NOMO-1 treated with DMSO at 0.1 percent for 48 hours (cell line): ENCODE results near the gene ROR1.

ENCODE experiments used
- DNase-seq: peaks from one replicate; lab custom pipeline; 2025; ENCODE audit not compliant: unreplicated experiment; lab: John Stamatoyannopoulos, UW

ROR1 gene

DNA sequence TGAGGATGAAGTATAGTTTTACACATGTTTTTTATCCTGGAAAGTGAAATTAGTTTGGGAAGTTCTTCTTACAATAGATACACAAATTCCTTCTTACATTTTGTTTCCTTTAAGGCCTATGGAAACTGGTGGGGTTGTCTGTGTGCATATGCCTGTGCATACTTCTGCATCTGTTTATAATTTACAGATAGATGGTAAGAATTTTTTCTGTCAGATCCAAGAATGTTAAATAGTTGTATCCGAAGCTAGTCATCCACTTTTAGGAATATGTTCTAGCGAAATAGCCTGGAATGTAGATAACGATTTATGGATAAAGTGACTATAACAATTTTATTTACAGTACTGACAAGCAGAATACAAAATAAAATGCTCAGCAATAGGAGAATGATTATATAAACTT is 194.1 kb downstream of the ROR1 start:
- DNase-seq, result no peak

DNA sequence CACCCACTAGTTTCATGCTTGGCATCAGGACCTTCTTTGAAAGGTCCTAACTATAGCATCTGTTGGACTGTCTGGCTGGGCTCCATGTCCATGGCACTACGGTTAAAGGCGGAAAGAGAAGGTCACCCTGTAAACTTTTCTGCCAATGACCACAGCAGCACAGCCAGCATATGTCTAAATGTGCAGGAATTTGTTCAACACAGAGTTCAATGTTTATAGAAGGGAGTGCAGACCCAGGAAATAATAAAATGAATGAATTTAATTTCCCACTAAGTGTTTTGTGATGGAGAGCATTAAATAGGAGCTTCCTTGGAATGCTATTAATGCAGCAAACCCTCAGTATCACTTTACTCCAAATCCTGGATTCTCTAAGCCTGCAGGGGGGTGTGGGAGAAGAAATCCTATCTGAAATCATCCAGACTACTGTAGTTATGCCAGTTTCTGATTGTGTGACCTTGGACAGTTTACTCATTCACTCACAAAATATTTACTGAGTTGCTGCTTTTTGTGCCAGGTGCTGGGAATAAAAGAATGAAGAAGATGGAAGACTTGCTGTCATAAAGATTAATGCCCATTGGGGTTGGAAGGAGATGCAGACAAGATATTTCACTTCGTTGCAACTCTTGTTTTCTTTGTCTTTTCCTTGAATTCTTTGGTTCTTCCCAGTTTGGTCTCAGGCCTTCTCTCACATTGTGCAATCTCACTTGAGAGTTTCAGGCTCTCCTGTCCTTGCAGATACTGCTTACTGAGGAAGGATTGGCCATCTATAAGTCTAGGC is 195.0 kb downstream of the ROR1 start:
- DNase-seq, result no peak

DNA sequence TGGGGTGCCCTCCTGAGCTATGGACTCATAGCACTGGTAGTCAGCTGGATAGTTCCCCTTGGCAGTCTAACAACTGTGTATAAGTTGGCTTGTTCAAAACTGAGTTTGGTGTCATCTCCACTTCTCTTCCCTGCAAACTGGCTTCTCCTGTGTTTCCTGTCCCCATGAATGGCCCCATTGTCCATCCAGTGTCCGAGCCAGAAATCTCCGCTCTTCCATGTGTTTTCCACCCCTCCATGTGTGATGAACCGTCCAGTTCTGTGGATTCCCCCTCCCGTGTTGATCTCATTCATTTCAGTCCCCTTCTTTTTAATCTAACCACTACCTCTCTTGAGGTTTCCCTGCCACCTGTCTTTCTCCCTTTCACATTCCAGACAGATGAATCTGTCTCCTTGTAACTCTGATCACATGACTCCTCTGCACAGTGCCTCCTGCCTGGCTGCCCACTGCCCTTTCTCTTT is 195.7 kb downstream of the ROR1 start:
- no peak for DNase-seq

DNA sequence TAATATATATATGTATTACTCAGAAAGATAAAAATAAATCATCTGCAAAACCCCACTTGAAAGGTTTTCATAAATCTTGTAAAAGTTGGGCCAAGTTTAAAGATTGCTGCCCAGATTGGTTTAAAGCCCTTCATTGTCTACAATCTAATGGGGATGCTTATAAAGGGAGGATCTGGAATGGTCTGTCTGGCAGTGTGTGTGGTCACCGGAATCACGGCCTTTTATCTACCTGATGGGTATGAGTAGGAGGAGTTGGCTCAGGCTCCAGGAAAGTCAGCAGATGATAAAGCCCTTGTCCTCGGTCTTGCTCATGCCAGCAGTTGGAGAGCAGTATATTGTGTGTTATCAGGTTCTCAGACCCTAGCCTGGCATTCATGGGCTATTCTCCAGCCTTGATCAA is 197.7 kb downstream of the ROR1 start:
- no peak for DNase-seq

DNA sequence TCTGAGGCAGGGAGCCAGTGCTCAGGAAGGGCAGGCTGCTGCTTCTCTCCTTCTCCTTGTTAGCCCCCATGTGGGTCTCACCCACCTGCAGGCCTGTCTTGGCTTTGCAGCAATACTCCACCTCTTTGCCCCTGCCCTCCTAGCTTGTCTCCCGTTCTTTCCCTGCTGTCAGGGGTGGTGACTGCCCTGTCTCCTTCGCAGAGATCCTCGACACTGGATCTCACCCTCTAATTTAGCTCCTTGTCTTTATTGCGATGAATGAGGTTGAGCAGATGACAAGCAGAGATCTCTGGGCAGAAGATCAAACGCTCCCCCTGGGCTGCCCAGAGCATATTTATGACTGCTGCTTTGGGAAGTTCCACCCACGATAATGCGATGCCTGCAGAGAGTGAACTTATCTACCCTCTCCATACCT is 199.2 kb downstream of the ROR1 start:
- DNase-seq, result no peak

DNA sequence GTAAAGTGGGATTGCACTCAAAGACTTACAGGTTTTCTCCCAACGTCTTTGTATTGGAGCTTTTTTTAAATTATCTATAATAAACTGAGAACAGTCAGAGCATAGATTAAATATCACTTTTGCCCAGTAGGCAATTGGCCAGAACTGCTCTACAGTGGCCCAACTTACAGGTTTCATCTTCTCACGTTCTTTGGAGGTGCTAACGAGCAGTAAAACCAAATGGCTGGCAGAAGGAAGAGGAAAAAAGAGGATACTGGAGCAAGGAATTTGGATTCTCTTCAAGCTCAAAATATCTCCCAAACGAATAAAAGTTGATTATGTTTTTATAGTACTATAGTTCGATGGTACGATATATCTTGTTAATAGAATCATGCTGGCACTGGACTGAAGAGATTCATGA is 201.1 kb downstream of the ROR1 start:
- DNase-seq, result no peak

DNA sequence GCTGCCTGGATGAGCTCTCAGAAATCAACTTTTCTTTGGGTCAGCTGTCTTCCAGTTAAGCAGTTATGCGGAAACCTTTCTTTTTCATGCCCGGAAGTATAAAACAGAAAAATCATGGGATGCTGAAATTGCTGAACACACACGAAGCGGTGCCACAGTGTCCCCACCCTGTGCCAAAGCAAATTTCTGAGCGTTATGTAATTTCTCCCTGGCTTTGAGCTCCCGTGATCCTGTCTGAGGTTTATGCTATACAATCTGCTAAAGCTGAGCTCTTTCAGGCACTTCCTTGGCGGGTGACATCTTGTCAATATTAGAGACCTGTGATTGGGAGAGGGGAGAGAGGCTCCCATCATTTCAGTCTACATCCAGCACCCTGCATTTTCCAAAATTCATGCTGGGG is 201.7 kb downstream of the ROR1 start:
- no peak for DNase-seq

DNA sequence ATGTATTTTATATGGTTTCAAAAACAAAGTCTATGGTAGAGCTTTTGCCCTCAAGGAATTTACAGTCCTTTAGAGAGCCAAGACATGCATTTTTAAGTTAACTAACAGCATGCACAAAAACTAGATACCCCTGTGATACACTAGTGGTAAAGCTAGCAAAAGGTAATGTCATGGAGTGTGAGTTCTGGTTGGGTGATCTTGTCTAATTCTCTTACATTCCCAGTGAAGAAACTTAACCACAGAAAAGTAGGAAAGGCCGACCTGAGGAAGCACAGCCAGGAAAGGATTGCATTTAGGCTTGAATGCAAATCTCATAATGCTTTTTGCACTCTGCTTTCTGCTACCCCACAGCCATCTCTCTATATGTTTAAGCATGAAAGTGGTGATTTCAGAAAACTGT is 202.2 kb downstream of the ROR1 start:
- no peak for DNase-seq

DNA sequence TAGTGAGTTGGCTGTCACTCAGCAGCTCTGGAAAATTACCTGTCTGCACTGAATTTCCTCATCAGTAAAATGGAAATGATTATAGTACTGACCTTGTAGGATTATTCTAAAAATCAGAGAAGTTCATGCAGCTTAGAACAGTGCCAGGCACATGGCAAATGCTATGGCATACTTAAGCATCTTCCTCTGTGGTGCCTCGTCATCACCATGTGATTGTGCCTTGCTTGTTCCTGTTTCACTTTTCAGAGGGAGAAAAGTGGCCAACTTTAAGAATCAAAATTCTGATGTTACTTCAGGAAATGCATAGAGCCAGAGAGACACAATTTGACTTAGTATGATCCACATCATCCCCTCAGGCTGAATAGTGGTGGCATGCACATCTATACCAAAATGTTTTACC is 203.6 kb downstream of the ROR1 start:
- DNase-seq, result no peak

DNA sequence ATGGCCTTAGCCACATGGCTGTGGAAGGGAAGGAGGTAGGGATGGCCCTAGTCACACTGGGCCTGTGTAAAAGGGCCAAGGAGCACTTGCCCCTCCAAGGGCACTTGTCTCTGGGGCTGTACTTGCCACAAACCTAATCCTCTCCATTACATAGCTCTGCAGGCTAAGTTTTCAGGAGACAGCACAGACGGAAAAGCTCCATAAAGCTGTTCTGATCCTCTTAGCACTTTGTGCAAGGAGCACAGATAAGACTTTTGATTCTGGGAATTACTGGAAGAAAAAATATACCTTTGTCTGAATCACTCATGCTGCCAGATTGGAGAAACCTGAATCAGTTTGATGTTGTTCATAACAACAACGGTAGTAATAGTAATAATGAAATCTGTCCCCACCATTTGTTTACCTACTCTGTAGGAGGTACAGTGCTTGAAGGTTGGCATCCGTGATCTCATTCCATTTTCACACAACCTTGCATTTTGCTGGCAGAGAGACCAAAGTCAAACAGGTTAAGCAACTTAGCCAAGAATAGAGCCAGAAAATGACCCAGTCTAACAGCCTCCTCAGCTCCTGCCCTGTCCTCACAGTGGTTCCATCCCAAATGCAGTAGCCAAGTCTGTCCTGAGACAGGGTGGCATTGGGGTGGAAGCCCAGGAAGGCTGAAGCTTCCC is 207.1 kb downstream of the ROR1 start:
- DNase-seq, result no peak

DNA sequence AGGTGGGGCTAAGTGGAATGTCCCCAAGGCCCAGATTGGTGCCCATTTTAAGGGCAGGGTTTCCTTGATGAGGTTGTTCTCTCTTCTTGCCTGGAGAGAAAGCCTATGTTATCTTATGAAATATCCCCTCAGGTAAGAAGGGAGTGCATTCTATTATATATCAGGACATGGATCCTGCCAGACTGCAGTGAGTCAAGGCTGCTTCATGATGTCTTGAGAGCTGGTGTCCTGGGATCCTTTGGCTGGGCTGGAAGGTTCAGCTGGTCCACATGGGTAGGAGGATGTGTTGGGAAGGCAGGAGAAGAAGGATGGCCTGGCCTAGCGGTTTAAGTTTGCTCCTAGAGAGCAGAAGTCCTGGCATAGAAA is 207.6 kb downstream of the ROR1 start:
- no peak for DNase-seq

DNA sequence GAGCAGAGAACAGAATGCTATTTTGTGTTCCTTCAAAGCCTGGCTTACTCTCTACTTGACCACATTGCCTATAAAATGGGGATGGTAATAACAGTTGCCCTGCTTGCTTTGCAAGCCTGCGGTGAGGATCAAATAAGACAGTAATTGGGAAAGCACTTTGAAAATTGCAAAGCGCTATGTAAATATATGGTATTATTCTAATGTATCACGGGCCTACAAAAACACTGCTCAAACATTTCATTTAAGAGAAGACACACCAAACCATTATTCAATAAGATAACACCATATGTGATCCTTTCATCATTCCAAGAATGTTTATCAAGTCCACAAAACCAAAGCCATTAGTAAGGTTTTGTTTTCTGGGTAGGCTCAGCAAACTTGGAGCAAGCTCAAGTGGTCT is 208.4 kb downstream of the ROR1 start:
- DNase-seq, result no peak

DNA sequence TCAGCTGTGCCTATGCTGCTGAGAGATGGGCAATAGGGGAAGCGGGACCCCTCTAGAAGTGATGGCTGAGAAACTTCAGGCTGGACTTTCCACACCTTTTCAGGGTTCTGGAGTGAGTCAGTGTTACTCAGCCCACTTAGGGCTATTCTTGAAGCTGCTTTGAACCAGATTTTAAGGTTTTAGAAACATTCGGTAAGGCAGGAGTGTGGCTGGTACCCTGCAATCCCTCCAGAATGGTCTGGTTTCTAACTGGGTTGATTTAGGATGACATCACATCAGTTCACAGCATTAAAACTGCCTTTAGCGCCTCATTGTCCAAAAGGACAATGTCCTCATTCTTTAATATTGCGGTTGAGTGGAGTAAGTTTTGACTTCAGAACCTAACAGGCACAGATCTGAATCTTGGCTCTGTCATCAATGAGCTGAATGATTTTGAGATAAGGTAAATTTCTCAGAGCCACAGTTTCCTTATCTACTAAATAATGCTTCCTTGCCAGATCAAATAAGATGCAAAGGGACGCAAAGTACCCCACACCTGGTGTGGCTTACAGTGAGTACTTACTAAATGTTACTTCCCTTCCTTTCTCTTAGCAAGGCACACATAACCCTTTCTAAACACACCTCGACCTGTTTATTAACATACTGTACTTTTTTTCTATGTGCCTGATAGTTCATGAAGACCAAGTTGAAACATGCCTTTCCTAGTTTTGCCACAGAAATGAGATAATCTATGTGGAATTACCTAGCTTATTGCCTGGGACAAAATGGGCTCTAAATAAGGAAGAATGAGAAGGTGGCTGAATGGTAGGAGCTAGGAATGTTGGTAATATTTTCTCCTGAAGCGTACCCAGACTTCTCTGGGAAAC is 209.8 kb downstream of the ROR1 start:
- no peak for DNase-seq

DNA sequence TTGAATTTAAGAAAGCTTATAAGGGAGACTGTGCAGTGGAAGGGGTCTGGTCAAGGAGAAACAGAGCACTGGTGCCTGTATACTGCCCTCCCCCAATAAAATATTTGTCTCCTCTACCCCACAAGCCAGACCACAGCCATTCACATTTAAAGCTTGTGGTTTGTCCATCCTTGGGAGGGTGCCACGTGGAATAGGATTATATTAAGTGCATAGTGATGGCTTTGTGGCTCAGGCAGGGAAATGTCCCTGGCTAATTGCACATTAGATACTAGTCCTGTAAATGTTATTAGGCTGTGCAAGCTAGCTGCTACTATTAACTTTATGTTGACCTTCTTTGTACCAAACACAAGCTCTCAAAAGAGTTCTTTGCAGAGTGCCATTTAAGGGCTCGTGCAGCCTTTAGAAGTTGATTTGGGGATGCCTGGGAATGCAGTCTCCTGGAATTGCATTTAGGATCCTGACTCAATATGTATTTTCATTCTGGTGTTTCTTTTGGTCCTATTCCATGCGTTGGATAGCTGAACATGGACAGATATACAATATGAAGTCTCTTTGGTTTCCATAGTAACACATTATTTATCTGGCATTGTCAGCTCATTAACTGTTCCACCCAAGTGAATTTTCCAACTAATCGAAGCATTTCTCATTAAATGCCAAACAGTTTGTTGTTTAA is 210.6 kb downstream of the ROR1 start:
- no peak for DNase-seq

DNA sequence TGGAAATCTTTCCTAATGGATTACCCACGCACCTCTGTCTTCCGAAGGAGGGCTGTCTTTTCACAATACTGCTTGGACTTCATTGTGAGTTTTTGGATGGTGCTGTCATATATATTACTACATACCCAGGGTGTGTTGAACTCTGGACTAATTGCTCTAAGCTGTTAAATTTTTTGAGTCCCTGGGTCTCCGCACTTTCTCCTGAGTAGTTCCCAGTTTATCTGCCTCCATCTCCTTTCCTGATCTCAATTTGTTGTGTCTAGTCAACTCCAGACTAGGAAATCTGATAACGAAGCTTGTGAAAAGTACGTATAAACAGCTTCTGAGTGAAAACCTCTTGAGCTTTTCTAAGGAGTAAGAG is 211.1 kb downstream of the ROR1 start:
- DNase-seq, result no peak

DNA sequence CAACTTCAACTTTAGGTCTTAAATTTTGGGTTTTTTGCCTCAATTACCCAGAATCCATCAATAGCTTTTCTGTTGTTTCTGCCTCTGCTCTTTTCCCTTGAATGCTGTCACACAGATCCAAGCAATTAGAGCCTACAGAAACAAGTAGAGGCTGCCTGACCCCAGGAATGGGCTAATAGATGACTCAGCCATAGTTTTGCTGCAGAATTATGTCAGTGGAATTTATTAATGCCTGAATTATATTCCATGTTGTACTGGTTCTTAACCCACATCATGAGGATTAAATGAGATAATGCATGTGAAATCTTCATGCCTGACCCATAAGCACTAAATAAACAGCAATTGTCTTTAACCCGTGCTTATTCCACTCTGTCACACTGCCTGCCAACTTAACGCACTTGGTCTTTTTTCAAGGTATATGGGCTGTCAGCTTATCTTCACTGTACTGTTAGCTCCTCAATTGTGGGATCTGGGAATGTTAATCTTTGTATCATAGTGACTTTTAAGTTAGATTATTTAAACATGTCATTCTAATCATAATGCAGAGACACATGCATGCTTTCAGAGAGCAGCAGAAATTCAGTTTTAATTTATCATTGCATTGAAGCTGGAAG is 213.3 kb downstream of the ROR1 start:
- no peak for DNase-seq

DNA sequence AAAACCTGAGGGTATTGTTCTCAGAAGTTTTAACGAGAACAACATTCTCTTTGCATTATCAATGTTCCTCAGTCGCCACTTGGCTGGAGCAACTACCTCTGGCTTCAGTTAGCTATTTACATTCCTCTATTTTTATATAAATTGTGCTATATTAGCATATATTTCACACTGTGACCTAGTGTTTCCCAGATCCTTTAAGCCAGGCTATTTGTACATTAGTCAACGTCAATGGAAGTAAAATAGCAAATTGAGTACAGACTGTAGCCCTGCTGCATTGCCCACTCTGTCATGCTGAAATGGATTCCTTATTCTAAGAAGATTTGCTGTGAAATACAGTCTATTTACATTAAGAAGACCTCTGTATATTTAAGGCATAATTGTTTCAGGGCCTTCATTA is 213.8 kb downstream of the ROR1 start:
- no peak for DNase-seq

DNA sequence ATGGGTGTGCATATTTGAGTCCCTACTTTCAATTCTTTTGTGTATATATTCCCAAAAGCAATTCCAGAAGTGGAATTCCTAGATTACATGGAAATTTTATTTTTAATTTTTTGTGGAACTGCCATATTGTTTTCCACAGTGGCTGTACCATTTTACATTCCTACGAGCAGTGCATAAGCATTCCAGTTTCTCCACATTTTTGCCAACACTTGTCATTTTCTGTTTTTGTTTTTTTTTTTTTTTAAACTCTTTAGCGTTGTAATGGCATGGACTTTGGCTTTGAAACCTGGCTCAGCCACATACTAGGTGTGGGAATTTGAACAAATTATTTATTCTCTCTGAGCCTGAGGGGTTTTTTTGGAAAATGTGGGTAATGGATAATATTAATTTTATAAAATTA is 215.1 kb downstream of the ROR1 start:
- no peak for DNase-seq

DNA sequence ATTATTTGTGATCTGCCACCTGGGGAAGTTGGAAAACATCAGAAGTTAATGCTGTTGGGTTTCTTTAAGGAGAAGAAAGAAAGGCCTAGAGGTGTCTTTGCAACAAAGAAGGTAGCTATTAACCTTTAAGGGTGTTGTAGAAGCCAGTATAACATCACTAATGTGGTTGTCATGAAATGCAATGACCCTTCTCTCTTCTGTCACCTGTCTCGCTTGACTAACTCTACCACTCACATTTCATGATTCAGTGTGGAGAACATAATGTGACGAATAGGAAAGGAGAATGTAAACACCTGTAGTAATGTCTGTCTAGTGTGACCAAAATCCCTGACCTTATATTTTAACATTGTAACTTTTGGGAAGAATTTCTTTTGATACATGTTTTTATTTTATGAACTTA is 217.9 kb downstream of the ROR1 start:
- DNase-seq, result no peak

DNA sequence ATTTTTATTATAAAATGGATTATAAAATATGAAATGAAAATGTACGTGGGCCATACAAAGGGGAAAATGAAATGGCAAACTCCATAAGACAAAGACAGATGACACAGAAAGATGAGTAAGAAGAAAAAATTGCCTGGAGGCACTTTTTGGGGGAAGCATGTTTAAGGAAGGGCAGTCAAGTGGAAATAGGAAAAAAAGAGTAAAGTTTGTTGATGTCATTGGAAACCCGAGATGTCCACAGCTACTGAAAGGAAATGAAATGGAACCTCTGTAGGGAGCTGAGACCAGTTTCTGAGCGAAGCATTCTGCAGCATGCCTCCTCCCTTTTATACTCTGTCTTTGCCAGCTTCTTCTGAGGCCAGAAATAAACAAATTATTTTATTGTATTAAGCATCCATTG is 226.2 kb downstream of the ROR1 start:
- DNase-seq, result no peak

DNA sequence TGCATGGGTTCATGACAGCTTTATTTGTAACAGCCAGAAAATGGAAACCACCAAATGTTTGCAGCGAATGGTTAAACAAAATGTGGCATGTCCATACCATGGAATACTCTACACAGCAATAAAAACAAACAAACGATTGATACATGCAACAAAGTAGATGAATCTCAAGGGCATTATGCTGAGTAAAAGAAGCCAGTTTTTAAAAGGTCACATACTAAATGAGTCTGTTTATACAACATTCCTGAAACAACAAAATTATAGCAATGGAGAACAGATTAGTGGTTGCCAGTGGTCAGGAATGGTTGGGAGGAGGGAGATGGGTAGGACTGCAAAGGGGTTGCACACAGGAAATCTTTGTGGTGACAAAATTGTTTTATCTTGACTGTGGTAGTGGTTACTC is 227.2 kb downstream of the ROR1 start:
- no peak for DNase-seq
